Activated CD4-positive, alpha-beta T cell treated with anti-CD3 and anti-CD28 coated beads for 36 hours (primary cell): ENCODE measurements around the gene TULP3. TPM values are rescaled to one million over a fixed set of nuclear protein-coding genes. Genes with fewer than 3 reads are reported as not detected.

ENCODE experiments used
- ATAC-seq: fragments of 200-7000 bp; cut with Tn5 transposase; one replicate; pipeline ENCODE4 v1.10.0; 2021; ENCODE audit warnings: mild to moderate bottlenecking, moderate library complexity
- CTCF ChIA-PET: fragments of 350-600 bp; sonication (Branson Sonifier 250); formaldehyde crosslinking; loops from one replicate; lab custom pipeline; 2021; ENCODE audit warnings: antibody characterized with exemption; lab: Charles Lee
- POLR2A ChIA-PET: fragments of 350-600 bp; sonication (Branson Sonifier 250); formaldehyde crosslinking; loops from one replicate; lab custom pipeline; 2021; ENCODE audit warnings: antibody characterized with exemption, inconsistent platforms; lab: Charles Lee
- DNase-seq: peaks from one replicate; pipeline ENCODE4 v3.0.0-alpha.2; 2020
- H3K27ac Mint-ChIP-seq: one replicate; pipeline ENCODE4 v1.8.0; 2021; ENCODE audit warnings: mixed read lengths
- H3K27me3 Mint-ChIP-seq: one replicate; pipeline ENCODE4 v1.8.0; 2021; ENCODE audit warnings: mixed read lengths
- H3K36me3 Mint-ChIP-seq: one replicate; pipeline ENCODE4 v1.8.0; 2021; ENCODE audit warnings: low read depth, mixed read lengths
- H3K4me1 Mint-ChIP-seq: one replicate; pipeline ENCODE4 v1.8.0; 2021; ENCODE audit warnings: mixed read lengths
- H3K4me3 Mint-ChIP-seq: one replicate; pipeline ENCODE4 v1.8.0; 2021; ENCODE audit warnings: mild to moderate bottlenecking, moderate library complexity, mixed read lengths
- H3K9me3 Mint-ChIP-seq: one replicate; pipeline ENCODE4 v1.8.0; 2021; ENCODE audit warnings: low read depth, mixed read lengths
- intact Hi-C, 2 experiments: fragments of 100-400 bp; cut with DNase I in 1 of 2; cut with micrococcal nuclease in 1 of 2; formaldehyde crosslinking; loops; one replicate each; pipeline versions ENCODE4 v1.14.2 to v1.15.1; 2022 to 2024; cut with DNase I, micrococcal nuclease
- total RNA-seq, 2 experiments: library from RNA; stranded (reverse); gene quantifications; one replicate each; pipeline ENCODE4 v1.2.3, GENCODE V29; 2021

The TULP3 gene
- total RNA-seq, 2 experiments from 2014 or later: 5.9 to 7.3 TPM

GRCh38 chr12:2877047-2877952, 13.4 kb upstream of the TULP3 start, which contains the start of the genes FOXM1 and RHNO1:
TSS of gene FOXM1 (minus strand) at chr12:2877174. CDS start at chr12:2874478, 2,696 bp downstream.
TSS of gene RHNO1 (plus strand) at chr12:2877223. CDS start at chr12:2885367, 8,144 bp downstream.
- DNase-seq: peak; percentile 92
- intact Hi-C loops: loop anchor here (1.0 to 10.0 kb wide), 10 partner anchors 9 to 995 kb away; partner anchors contain the start of genes ITFG2 (in 2 of the 2), TULP3 (in 2 of the 2), DCP1B (in 1 of the 2) and PARP11 (in 1 of the 2)
- no peaks in the 10 kb centered on the region for H3K27me3 Mint-ChIP-seq
- ChIA-PET CTCF (interaction anchor here (0.7 to 2.3 kb wide), 7 partner anchors 8 to 23 kb away, joined by 3 to 8 read pairs (median 5); partner anchors contain the start of gene TULP3), POLR2A (interaction anchor here (0.6 to 2.7 kb wide), 6 partner anchors 8 to 82 kb away, joined by 3 to 10 read pairs (median 4); partner anchors contain the start of genes FKBP4 and TULP3)
- peaks cover 45% of the 10 kb centered on the region for H3K36me3 Mint-ChIP-seq
- H3K4me3 Mint-ChIP-seq: peak within 1 kb of the TSS; percentile 99
- no peaks in the 10 kb centered on the region for H3K9me3 Mint-ChIP-seq
- peak; percentile 77 for ATAC-seq
- H3K27ac Mint-ChIP-seq: peak within 1 kb of the TSS; percentile 99
- peaks cover 31% of the 10 kb centered on the region for H3K4me1 Mint-ChIP-seq

GRCh38 chr12:2877953-2878732, 12.5 kb upstream of the TULP3 start:
- peak overlapping the region; percentile 99 for H3K4me3 Mint-ChIP-seq
- DNase-seq (no peak), ATAC-seq (no peak)
- POLR2A ChIA-PET: interaction anchor here (0.5 to 2.7 kb wide), 5 partner anchors 10 to 83 kb away, joined by 3 to 10 read pairs (median 4); partner anchors contain the start of genes FKBP4 and TULP3
- peaks cover 31% of the 10 kb centered on the region for H3K4me1 Mint-ChIP-seq
- H3K27me3 Mint-ChIP-seq: no peaks in the 10 kb centered on the region
- H3K9me3 Mint-ChIP-seq: no peaks in the 10 kb centered on the region
- H3K27ac Mint-ChIP-seq: peak overlapping the region; percentile 99
- intact Hi-C loops: loop anchor here (1.0 to 10.0 kb wide), 10 partner anchors 10 to 994 kb away; partner anchors contain the start of genes ITFG2 (in 2 of the 2), TULP3 (in 2 of the 2), DCP1B (in 1 of the 2) and PARP11 (in 1 of the 2)
- peaks cover 41% of the 10 kb centered on the region for H3K36me3 Mint-ChIP-seq
- CTCF ChIA-PET: interaction anchor here (0.7 to 2.3 kb wide), 6 partner anchors 8 to 163 kb away, joined by 3 to 8 read pairs (median 4); no protein-coding TSS in a partner anchor

- CTCF ChIA-PET: interaction anchor here (1.2 to 1.5 kb wide), 3 partner anchors 11 to 64 kb away, joined by 5 to 7 read pairs (median 7); no protein-coding TSS in a partner anchor
- peak overlapping the region; percentile 42 for H3K27ac Mint-ChIP-seq
- intact Hi-C loops: loop anchor here (5.0 to 10.0 kb wide), 4 partner anchors 165 to 992 kb away; partner anchors contain the start of genes DCP1B (in 1 of the 2) and PARP11 (in 1 of the 2)
- peaks cover 39% of the 10 kb centered on the region for H3K36me3 Mint-ChIP-seq
- POLR2A ChIA-PET: no interaction called here
- ATAC-seq: peak; percentile 28
- no peaks in the 10 kb centered on the region for H3K9me3 Mint-ChIP-seq
- H3K27me3 Mint-ChIP-seq: no peaks in the 10 kb centered on the region
- no peak overlapping the region for H3K4me3 Mint-ChIP-seq
- H3K4me1 Mint-ChIP-seq: peaks cover 31% of the 10 kb centered on the region
- no peak for DNase-seq
These were observed 10.8 kb upstream of the TULP3 start for GRCh38 chr12:2879853-2880252.

GRCh38 chr12:2884810-2885209, 5.9 kb upstream of the TULP3 start:
- Mint-ChIP-seq H3K4me1 (peaks cover 13% of the 10 kb centered on the region), H3K9me3 (no peaks in the 10 kb centered on the region), H3K27ac (no peak overlapping the region), H3K27me3 (no peaks in the 10 kb centered on the region), H3K4me3 (no peak overlapping the region), H3K36me3 (peaks cover 35% of the 10 kb centered on the region)
- ChIA-PET POLR2A (interaction anchor here (1.0 kb wide), 1 partner anchor 8 kb away, joined by 5 read pairs; the partner anchor contains the start of genes FOXM1 and RHNO1), CTCF (interaction anchor here (0.5 to 2.1 kb wide), 8 partner anchors 8 to 189 kb away, joined by 3 to 11 read pairs (median 4); partner anchors contain the start of genes FOXM1 and RHNO1)
- DNase-seq (no peak), ATAC-seq (no peak)
- intact Hi-C loops: loop anchor here in 1 of 2 experiments (1.0 to 2.0 kb wide), 2 partner anchors 59 to 156 kb away; no protein-coding TSS in a partner anchor

GRCh38 chr12:2886768-2887450, 3.8 kb upstream of the TULP3 start:
- H3K27me3 Mint-ChIP-seq: no peaks in the 10 kb centered on the region
- DNase-seq (no peak), ATAC-seq (no peak)
- ChIA-PET CTCF (interaction anchor here (0.7 to 1.7 kb wide), 6 partner anchors 10 to 147 kb away, joined by 3 to 7 read pairs (median 4); partner anchors contain the start of genes FOXM1 and RHNO1), POLR2A (no interaction called here)
- peaks cover 31% of the 10 kb centered on the region for H3K36me3 Mint-ChIP-seq
- H3K9me3 Mint-ChIP-seq: no peaks in the 10 kb centered on the region
- no peak overlapping the region for H3K4me3 Mint-ChIP-seq
- no peak overlapping the region for H3K27ac Mint-ChIP-seq
- peaks cover 19% of the 10 kb centered on the region for H3K4me1 Mint-ChIP-seq
- intact Hi-C loops: no loop called here

GRCh38 chr12:2890001-2890387, 697 bp upstream of the TULP3 start:
- ChIA-PET CTCF (interaction anchor here (0.7 to 1.3 kb wide), 4 partner anchors 23 to 308 kb away, joined by 3 to 4 read pairs (median 4); no protein-coding TSS in a partner anchor), POLR2A (interaction anchor here (1.6 kb wide), 1 partner anchor 12 kb away, joined by 9 read pairs; the partner anchor contains the start of genes FOXM1 and RHNO1)
- peaks cover 25% of the 10 kb centered on the region for H3K4me1 Mint-ChIP-seq
- H3K36me3 Mint-ChIP-seq: peaks cover 22% of the 10 kb centered on the region
- ATAC-seq: peak; percentile 4
- DNase-seq: no peak
- no peaks in the 10 kb centered on the region for H3K27me3 Mint-ChIP-seq
- peak overlapping the region; percentile 79 for H3K27ac Mint-ChIP-seq
- peak overlapping the region; percentile 85 for H3K4me3 Mint-ChIP-seq
- no peaks in the 10 kb centered on the region for H3K9me3 Mint-ChIP-seq
- intact Hi-C loops: loop anchor here (1.0 to 2.0 kb wide), 9 partner anchors 13 to 199 kb away; partner anchors contain the start of genes FOXM1 (in 2 of the 2), ITFG2 (in 2 of the 2), RHNO1 (in 2 of the 2) and FKBP4 (in 1 of the 2)

GRCh38 chr12:2891240-2892053, 756 bp downstream of the TULP3 start:
- CTCF ChIA-PET: interaction anchor here (0.9 kb wide), 1 partner anchor 14 kb away, joined by 5 read pairs; the partner anchor contains the start of genes FOXM1 and RHNO1

GRCh38 chr12:2892246-2892645, 1.6 kb downstream of the TULP3 start:
- intact Hi-C loops: no loop called here
- H3K27me3 Mint-ChIP-seq: no peaks in the 10 kb centered on the region
- H3K27ac Mint-ChIP-seq: no peak overlapping the region
- H3K4me3 Mint-ChIP-seq: peak overlapping the region; percentile 85
- ATAC-seq: no peak
- POLR2A ChIA-PET: no interaction called here
- H3K9me3 Mint-ChIP-seq: no peaks in the 10 kb centered on the region
- H3K36me3 Mint-ChIP-seq: peaks cover 15% of the 10 kb centered on the region
- H3K4me1 Mint-ChIP-seq: peaks cover 25% of the 10 kb centered on the region
- CTCF ChIA-PET: no interaction called here
- no peak for DNase-seq

More at GRCh38 chr12:2891240-2892053, 756 bp downstream of the TULP3 start:
- H3K9me3 Mint-ChIP-seq: no peaks in the 10 kb centered on the region
- H3K27ac Mint-ChIP-seq: peak overlapping the region; percentile 37
- H3K4me1 Mint-ChIP-seq: peaks cover 25% of the 10 kb centered on the region
- H3K27me3 Mint-ChIP-seq: no peaks in the 10 kb centered on the region
- peaks cover 15% of the 10 kb centered on the region for H3K36me3 Mint-ChIP-seq
- intact Hi-C loops: loop anchor here (2.0 kb wide), 2 partner anchors 15 to 67 kb away; partner anchors contain the start of genes FOXM1 (in 1 of the 2), RHNO1 (in 1 of the 2) and TEAD4 (in 1 of the 2)
- DNase-seq (peak; percentile 48), ATAC-seq (peak; percentile 16)
- peak overlapping the region; percentile 85 for H3K4me3 Mint-ChIP-seq
- POLR2A ChIA-PET: interaction anchor here (0.6 to 1.6 kb wide), 2 partner anchors 14 to 16 kb away, joined by 4 to 9 read pairs; partner anchors contain the start of genes FOXM1 and RHNO1

GRCh38 chr12:2893007-2893406, 2.3 kb downstream of the TULP3 start:
- Mint-ChIP-seq H3K4me3 (no peak overlapping the region), H3K27ac (no peak overlapping the region), H3K9me3 (no peaks in the 10 kb centered on the region), H3K27me3 (no peaks in the 10 kb centered on the region), H3K4me1 (peaks cover 25% of the 10 kb centered on the region), H3K36me3 (peaks cover 7% of the 10 kb centered on the region)
- ChIA-PET CTCF (no interaction called here), POLR2A (no interaction called here)
- intact Hi-C loops: no loop called here
- ATAC-seq: no peak
- no peak for DNase-seq
